ENCODE data around the gene LPAR3.

Gene LPAR3

GRCh38 chr1:84933011-84933611 is 40.1 kb upstream of the LPAR3 start:
- in situ Hi-C loops (cut with MboI; ENCODE audit: low sequenced_read_pairs, unreplicated experiment) = loop anchor here (10.0 kb wide), 1 partner anchor 158 kb away; no protein-coding TSS in a partner anchor
- DNase-seq (ENCODE audit: low spot score) = no peak
- TF ChIP-seq CTCF (IDR thresholded peaks at IDR 0.05; ENCODE audit: borderline replicate concordance, control extremely low read depth, extremely low read depth, insufficient read depth, missing control alignments) = no peak

- no peak for TF ChIP-seq CTCF (IDR thresholded peaks at IDR 0.05; ENCODE audit: borderline replicate concordance, control extremely low read depth, extremely low read depth, insufficient read depth, missing control alignments)
- DNase-seq (ENCODE audit: low spot score) = no peak
- in situ Hi-C loops (cut with MboI; ENCODE audit: low sequenced_read_pairs, unreplicated experiment) = loop anchor here (10.0 kb wide), 1 partner anchor 156 kb away; no protein-coding TSS in a partner anchor
Measured at GRCh38 chr1:84930831-84931230, 37.8 kb upstream of the LPAR3 start.

- DNase-seq (ENCODE audit: low spot score) = no peak
- in situ Hi-C loops (cut with MboI; ENCODE audit: low sequenced_read_pairs, unreplicated experiment) = loop anchor here (10.0 kb wide), 1 partner anchor 156 kb away; no protein-coding TSS in a partner anchor
- TF ChIP-seq CTCF (IDR thresholded peaks at IDR 0.05; ENCODE audit: borderline replicate concordance, control extremely low read depth, extremely low read depth, insufficient read depth, missing control alignments) = no peak
Measured at GRCh38 chr1:84930329-84930728, 37.3 kb upstream of the LPAR3 start.

GRCh38 chr1:84929581-84929980 is 36.6 kb upstream of the LPAR3 start:
- no peak for TF ChIP-seq CTCF (IDR thresholded peaks at IDR 0.05; ENCODE audit: borderline replicate concordance, control extremely low read depth, extremely low read depth, insufficient read depth, missing control alignments)
- in situ Hi-C loops (cut with MboI; ENCODE audit: low sequenced_read_pairs, unreplicated experiment) = no loop called here
- no peak for DNase-seq (ENCODE audit: low spot score)

- TF ChIP-seq CTCF (IDR thresholded peaks at IDR 0.05; ENCODE audit: borderline replicate concordance, control extremely low read depth, extremely low read depth, insufficient read depth, missing control alignments) = no peak
- in situ Hi-C loops (cut with MboI; ENCODE audit: low sequenced_read_pairs, unreplicated experiment) = no loop called here
- no peak for DNase-seq (ENCODE audit: low spot score)
Measured at GRCh38 chr1:84928979-84929378, 36.0 kb upstream of the LPAR3 start.

- no peak for TF ChIP-seq CTCF (IDR thresholded peaks at IDR 0.05; ENCODE audit: borderline replicate concordance, control extremely low read depth, extremely low read depth, insufficient read depth, missing control alignments)
- DNase-seq (ENCODE audit: low spot score) = no peak
- in situ Hi-C loops (cut with MboI; ENCODE audit: low sequenced_read_pairs, unreplicated experiment) = no loop called here
Measured at GRCh38 chr1:84923317-84923716, 30.3 kb upstream of the LPAR3 start.
